Measurements from ENCODE around the gene XYLT1.
A peak's percentile ranks its signal among the peaks of the same experiment; 100 is the strongest.

Gene XYLT1

DNA sequence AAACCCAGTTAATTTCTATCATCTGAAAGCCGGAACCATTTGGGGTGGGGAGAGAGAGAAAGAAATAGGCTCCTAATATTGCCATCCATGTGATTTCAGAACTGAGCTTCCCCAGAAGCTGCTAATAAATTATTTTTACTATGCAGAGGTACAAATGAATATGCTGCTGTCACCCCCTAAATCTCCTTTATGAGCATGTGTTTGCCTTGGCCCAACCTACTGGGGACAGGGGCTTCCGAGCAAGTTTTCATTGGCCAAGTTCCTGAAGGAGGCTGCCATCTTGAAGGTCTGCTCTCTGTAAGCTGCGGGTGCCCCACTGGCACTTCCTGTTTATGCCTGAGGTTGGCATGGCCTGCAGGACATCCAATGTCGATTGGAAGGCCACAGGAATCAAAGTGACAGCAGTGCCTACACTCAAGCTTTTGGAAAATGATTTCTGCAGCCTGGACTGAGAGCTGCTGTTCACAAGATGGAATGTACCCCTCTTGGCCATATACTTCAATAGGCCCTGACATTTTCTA, 194.7 kb downstream of the XYLT1 start:
- DNase-seq, result no peak

GRCh38 chr16:17275076-17276009, 195.4 kb downstream of the XYLT1 start:
- peak in 1 of 3 experiments; percentile 37 for DNase-seq

GRCh38 chr16:17273142-17273561, 197.6 kb downstream of the XYLT1 start:
- no peak for DNase-seq

DNA sequence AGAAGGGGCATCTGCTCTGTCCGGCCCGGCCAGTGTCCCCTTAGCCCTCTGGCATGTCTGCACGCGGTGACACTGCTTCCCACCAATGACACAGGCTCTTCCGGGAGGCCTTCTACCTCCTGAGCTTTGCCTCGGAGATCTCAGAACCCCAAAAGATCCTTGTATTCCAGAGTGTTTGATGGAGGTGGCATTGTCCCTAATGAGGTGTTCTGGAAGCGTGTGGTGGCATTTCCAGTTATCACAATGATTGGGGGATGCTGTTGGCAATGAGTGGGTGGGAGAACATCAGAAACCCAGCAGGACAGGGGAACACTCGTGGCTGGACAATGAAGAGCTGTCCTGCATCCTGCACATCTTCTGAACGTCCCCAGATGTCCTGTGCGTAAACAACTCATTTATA, 198.0 kb downstream of the XYLT1 start:
- DNase-seq, result no peak

DNA sequence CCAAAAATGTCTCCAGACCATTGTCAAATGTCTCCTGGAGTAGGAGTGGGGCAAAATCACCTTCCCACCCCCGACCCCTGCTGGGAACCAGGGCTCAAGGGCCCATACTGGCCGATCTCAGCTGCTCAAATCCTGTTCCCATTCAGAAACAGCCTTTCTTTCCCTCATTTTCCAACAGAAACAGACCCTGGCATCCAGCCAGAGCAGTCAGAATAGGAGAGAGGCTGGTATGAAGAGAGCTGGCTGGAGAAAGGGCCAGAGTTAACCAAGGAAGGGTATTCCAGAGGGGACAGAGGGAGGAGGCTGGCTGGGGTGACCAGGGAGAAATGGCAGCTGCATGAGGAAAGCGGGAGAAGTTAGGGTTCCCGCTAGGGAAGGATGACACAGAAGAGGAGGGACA, 199.1 kb downstream of the XYLT1 start:
- peak in 1 of 3 experiments; percentile 7 for DNase-seq

DNA sequence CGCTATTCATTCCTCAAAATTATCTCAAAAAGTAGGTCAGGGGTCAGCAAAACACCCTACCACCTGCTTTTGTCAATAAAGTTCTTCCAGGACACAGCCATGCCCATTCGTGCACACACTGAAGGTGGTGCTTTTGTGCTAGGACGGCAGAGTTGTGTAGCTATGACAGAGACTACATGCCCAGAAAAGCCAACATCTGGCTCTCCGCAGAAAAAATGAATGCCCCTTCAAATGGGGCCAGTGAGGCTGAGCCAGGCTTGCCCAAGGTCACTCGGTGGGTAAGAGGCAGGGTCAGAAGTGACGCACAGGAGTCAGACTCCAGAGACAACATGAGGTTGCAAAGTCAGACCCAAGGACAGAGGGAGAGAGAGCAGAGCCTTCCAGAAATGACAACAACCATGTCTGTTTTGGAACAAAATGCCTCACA, 200.1 kb downstream of the XYLT1 start:
- peak in 1 of 3 experiments; percentile 12 for DNase-seq

GRCh38 chr16:17270111-17270510, 200.6 kb downstream of the XYLT1 start:
- DNase-seq, result no peak

- DNase-seq, result no peak
Observed at GRCh38 chr16:17269439-17269838, 201.3 kb downstream of the XYLT1 start.

- peak in 2 of 3 experiments; percentile 72 to 91 for DNase-seq
Observed at GRCh38 chr16:17266608-17267313, 204.0 kb downstream of the XYLT1 start.

- DNase-seq, result no peak
Observed at GRCh38 chr16:17265154-17265553, 205.6 kb downstream of the XYLT1 start.

GRCh38 chr16:17261197-17261858, 209.4 kb downstream of the XYLT1 start:
- no peak for DNase-seq

DNA sequence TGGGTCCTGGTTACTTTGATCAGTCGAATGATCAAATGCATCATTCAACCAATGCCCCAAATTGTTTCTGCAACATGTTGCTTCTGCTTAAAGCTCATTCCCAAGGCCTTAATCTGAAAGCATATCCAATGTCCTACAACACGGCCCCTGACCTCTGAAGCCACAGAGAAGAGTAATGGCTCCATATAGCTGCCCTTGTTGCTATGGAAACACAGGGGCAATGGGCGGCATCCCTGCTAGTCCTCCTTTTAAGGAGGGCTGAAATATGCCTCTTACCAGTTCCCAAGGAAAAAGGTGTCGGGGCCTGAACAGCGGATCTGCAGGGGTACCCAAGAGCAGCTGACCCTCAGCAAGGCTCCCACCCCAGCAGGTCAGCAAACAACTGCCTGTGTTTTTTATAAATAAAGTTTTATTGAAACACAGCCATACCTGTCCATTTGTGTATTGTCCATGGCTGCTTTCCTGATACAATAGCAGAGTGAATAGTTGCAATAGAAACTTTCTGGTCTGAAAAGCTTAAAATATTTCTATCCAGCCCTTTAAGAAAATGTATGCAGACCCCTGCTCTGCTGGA, 210.4 kb downstream of the XYLT1 start:
- DNase-seq, result no peak

DNA sequence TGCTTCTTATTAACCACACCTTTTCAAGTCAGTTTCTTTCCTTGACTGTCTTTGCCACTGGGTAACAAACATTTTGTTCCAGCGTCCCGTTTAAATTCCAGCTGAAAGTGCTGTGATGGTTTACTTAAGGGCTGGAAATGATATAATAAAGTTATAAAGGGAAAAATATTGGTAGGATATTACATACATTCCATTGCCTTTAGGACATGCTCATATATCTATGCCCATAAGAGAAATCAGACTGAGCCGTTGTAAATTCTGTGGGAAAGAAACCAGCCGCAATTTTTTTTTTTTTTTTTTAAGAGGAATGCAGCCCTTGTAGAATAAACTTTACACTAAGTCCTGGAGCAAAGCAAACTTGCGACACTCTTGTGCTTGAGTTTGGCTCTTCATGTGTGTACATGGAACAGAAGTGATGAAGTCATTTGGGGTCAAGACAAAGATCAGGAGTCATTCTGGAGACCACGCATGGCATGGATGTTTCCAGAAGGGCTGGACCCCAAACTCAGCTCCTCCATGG, 210.9 kb downstream of the XYLT1 start:
- no peak for DNase-seq

DNA sequence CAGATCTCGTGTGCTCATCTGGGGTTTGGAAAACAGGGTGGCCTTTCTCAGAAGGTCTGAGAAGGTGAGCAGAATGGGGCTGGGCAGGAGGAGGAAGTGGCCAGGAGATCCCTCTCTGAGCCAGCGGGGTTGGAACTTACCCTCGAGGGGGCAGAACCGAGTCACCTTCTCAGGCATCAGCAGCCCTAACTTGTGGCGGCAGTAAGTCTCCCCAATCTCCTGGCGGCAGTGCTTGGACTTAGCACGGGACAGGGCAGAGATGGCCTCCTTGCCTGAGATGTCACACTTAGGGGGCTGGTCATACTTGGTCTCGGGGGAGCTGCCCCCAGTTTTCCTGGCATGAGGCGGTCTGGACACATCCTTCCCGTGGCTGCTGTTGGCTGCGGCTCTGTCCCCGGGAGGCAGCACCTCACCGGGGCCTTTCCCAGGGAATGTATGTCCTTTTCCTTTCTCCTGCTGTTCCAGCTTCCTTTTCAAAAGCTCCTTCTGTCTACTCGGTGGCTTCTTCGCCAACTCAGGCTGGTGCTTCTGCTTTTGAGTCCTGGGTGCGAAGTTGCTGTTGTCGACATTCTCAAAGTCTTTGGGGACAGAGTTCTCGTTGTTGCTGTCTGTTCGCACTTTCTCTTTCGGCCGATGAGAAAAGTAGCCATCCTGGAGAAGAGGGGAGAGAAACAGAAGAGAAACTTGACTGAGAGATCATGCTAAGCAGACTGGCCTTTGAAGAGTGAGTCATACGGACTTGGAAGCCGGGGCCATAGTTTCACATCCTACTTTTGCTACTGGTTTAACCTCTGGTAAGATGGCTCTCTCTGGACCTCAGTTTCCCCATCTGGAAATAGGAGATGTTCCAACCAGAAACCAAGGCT, 211.7 kb downstream of the XYLT1 start:
- no peak for DNase-seq

DNA sequence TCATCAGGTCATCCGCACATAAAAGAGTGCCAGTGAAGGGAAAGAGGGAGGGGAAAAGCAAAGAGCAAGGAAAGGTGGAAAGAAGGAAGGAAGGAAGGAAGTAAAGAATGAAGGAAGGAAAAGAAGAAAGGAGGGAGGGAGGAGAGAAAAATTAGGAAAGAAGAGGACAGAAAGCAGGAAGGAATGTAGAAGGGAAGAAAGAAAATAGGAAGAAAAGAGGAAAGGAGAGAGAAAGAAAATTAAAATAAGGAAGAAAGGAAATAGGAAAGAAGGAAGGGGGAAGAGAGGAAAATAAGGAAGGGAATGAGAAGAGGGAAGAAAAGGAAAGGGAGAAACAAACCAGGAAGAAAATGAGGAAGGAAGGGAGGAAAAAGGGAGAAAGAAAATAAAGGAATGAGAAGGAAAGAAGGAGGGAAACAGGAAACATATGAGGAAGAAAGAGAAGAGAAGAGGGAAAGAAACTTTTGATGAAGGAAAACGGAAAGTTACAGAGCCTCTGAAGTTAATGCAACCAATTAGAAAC, 212.6 kb downstream of the XYLT1 start:
- DNase-seq, result no peak

DNA sequence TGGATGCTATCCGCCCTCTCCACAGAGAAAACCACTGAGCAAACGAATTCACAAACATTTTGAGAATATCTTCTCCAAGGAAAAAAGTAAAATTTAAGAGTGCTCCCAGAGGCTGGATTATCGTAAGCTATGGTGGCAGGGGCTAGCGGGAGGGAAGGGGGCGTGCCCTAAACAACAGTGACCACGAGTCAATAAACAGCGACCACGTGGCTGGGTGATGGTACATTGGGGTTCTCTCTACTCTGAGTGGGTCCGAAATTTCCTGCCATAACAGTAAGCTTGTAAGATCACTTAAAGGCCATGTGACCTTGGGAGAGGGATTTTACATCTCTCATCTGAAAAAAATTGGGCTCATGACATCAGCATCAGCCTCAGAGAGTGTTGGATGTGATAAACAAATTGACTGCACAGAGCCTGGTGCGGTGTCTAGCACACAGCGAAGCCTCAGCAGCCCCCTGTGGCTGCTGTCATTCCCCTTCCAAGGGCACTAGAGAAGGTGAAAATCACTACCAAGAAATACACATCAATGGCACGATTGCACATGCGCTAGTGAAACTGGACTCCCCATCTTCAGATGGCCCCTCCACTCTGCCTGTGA, 213.2 kb downstream of the XYLT1 start:
- DNase-seq, result no peak

- DNase-seq, result no peak
Observed at GRCh38 chr16:17252701-17253100, 218.1 kb downstream of the XYLT1 start.

- peak in 1 of 3 experiments; percentile 61 for DNase-seq
Observed at GRCh38 chr16:17252064-17252463, 218.7 kb downstream of the XYLT1 start.

GRCh38 chr16:17251496-17251895, 219.3 kb downstream of the XYLT1 start:
- peak in 1 of 3 experiments; percentile 13 for DNase-seq

- DNase-seq, result no peak
Observed at GRCh38 chr16:17246974-17247732, 223.6 kb downstream of the XYLT1 start.

Data from NCI-H1417 (cell line).